ENCODE data around the gene EEFSEC. TPM values are rescaled to one million over a fixed set of nuclear protein-coding genes. Genes with fewer than 3 reads are reported as not detected.

Gene EEFSEC
- polyA plus RNA-seq, 1 experiment, result 6.8 TPM

DNA sequence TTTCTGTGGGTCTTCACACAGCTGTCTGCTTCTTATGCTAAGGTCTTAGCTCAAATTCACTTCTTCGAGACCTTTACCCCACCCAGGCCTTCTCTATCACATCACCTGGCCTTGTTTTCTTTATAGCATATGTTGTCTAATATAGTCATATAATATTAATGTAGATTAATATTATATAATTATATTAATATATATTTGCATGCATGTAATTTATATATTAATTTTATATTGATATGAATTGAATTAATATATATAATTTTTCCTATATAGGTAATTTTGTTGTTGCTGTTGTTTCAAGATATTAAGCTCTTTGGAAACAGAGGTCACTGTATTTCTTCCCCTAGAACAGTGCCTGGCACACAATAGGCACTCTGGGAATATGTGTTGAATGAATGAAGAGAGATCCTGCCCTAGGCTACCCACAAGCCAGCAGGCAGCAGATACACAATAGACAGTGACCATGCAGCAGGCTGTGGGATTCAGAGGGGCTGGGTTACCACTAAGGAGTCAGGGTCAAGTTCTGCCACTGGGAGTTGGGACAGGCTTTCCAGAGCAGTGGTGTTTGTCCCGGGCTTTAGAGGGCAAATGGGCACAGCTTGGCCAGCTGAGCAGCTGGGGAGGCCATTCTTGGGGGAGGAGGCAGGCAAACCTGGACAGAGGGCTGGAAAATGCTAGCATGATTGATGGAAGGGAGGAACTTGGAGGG lies 187.1 kb downstream of the EEFSEC start:
- no peak for DNase-seq (ENCODE audit: low read depth, low spot score)
- CTCF ChIA-PET, result no interaction called here
- TF ChIP-seq, protein P1, sequence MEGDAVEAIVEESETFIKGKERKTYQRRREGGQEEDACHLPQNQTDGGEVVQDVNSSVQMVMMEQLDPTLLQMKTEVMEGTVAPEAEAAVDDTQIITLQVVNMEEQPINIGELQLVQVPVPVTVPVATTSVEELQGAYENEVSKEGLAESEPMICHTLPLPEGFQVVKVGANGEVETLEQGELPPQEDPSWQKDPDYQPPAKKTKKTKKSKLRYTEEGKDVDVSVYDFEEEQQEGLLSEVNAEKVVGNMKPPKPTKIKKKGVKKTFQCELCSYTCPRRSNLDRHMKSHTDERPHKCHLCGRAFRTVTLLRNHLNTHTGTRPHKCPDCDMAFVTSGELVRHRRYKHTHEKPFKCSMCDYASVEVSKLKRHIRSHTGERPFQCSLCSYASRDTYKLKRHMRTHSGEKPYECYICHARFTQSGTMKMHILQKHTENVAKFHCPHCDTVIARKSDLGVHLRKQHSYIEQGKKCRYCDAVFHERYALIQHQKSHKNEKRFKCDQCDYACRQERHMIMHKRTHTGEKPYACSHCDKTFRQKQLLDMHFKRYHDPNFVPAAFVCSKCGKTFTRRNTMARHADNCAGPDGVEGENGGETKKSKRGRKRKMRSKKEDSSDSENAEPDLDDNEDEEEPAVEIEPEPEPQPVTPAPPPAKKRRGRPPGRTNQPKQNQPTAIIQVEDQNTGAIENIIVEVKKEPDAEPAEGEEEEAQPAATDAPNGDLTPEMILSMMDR (IDR thresholded peaks at IDR 0.05; ENCODE audit: low read depth, low read length), result no peak

DNA sequence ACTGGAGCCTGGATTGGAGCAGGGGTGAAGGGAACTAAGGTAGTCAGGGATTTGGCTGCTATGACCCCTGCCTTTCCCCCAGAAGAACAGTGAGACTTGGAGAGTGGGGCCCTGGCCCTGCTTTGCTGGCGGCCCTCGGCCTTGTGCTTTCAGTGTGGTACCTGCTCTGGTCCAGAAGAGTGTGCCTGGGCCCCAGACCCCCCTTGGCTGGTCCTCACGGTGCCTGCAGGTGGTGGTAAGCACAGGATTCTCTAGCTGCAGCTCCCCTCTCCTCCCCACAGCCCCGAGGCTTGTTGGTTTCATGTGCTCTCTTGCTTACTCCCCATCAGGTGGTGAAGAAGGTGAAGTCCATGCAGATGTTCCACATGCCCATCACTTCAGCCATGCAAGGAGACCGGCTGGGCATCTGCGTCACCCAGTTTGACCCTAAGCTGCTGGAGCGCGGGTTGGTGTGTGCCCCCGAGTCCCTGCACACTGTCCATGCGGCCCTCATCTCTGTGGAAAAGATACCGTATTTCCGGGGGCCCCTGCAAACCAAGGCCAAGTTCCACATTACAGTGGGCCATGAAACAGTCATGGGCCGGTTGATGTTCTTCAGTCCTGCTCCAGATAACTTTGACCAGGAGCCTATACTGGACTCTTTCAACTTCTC lies 187.7 kb downstream of the EEFSEC start:
- no peaks in the 10 kb centered on the region; the same call in 1 of the 2 replicates for H3K9me3 ChIP-seq (ENCODE audit: control insufficient read depth, insufficient read depth, low read length)
- H3K4me3 ChIP-seq (ENCODE audit: low read depth, low read length), result no peak overlapping the region
- TF ChIP-seq, protein P1 (IDR thresholded peaks at IDR 0.05; ENCODE audit: low read depth, low read length), result no peak
- POLR2A ChIA-PET, result no interaction called here
- no peak for DNase-seq (ENCODE audit: low read depth, low spot score)
- CTCF ChIA-PET, result no interaction called here
- no peaks in the 10 kb centered on the region for H3K27me3 ChIP-seq (ENCODE audit: control insufficient read depth, insufficient read depth, low read length)
- no peak overlapping the region for H3K27ac ChIP-seq (ENCODE audit: low read depth, low read length)

More for the DNA sequence above, 187.1 kb downstream of the EEFSEC start:
- Histone ChIP-seq H3K27ac (ENCODE audit: low read depth, low read length) (no peak overlapping the region), H3K9me3 (ENCODE audit: control insufficient read depth, insufficient read depth, low read length) (no peaks in the 10 kb centered on the region; the same call in 1 of the 2 replicates), H3K4me3 (ENCODE audit: low read depth, low read length) (no peak overlapping the region), H3K27me3 (ENCODE audit: control insufficient read depth, insufficient read depth, low read length) (peaks cover 2% of the 10 kb centered on the region)
- POLR2A ChIA-PET, result no interaction called here

DNA sequence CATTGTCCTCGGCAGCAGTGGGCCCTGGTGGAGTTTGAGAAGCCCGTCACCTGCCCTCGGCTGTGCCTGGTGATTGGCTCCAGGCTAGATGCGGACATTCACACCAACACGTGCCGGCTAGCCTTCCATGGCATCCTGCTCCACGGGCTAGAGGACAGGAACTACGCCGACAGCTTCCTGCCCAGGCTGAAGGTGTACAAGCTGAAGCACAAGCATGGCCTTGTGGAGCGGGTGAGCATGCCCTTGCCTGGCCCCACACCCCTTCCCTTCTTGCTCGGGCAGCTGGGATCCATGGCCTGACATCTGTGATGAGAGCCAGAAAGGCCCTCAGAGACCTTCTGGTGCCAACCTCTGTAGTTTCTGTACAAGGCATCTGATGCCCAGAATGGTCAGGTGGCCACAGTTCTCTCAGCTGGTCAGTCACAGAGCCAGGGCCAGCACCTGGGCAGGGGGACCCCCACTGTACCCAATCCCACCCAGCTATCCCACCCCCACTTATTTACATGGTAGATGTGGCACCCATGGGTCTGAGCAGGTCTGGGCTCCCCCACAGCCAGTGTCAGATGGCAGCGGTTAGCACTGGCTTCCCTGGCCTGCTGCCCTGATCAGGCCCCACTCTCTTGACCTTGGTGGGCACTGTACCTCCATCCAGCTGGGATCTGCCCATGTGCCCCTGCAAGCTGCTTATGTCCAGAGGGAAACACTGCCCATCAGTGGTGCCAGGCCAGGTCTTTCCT lies 188.5 kb downstream of the EEFSEC start:
- no peak overlapping the region for H3K27ac ChIP-seq (ENCODE audit: low read depth, low read length)
- CTCF ChIA-PET, result no interaction called here
- H3K27me3 ChIP-seq (ENCODE audit: control insufficient read depth, insufficient read depth, low read length), result no peaks in the 10 kb centered on the region
- H3K9me3 ChIP-seq (ENCODE audit: control insufficient read depth, insufficient read depth, low read length), result no peaks in the 10 kb centered on the region; the same call in 1 of the 2 replicates
- POLR2A ChIA-PET, result no interaction called here
- DNase-seq (ENCODE audit: low read depth, low spot score), result no peak
- H3K4me3 ChIP-seq (ENCODE audit: low read depth, low read length), result no peak overlapping the region
- TF ChIP-seq, protein P1 (IDR thresholded peaks at IDR 0.05; ENCODE audit: low read depth, low read length), result no peak

DNA sequence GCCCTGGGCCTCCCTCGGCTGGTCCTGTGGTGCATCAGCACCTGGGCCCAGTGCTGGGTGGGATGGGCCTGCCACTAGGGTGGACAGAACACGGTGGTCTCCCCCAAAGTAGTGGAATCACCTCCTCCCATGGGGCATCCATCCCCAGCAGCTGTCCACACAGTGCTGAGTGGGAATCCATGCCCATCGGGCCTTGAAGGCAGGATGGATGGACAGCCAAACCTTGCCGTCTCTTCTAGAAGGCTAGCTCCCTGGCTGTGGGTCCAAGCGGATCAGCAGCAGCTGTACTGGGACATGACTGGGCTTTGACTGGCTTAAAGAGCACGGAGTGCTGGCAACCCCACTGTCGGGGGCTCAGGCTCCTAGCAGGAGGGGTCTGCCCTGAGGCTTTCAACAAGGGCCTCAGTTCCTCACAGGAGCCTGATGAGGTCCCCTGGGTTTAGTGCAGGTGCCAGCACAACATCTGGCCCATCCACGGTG lies 189.5 kb downstream of the EEFSEC start:
- ChIA-PET CTCF (no interaction called here), POLR2A (no interaction called here)
- Histone ChIP-seq H3K27ac (ENCODE audit: low read depth, low read length) (no peak overlapping the region), H3K27me3 (ENCODE audit: control insufficient read depth, insufficient read depth, low read length) (no peaks in the 10 kb centered on the region), H3K9me3 (ENCODE audit: control insufficient read depth, insufficient read depth, low read length) (no peaks in the 10 kb centered on the region; the same call in 1 of the 2 replicates), H3K4me3 (ENCODE audit: low read depth, low read length) (no peak overlapping the region)
- TF ChIP-seq, protein P1 (IDR thresholded peaks at IDR 0.05; ENCODE audit: low read depth, low read length), result no peak
- no peak for DNase-seq (ENCODE audit: low read depth, low spot score)

Measured in AG04450 (cell line).